ENCODE data around the gene DLGAP5. TPM values are rescaled to one million over a fixed set of nuclear protein-coding genes. Genes with fewer than 3 reads are reported as not detected.

DLGAP5 gene
- polyA plus RNA-seq, 1 donor (not counting 4 experiments of a cell fraction or from before 2014, with no cell fraction given) = 15.3 TPM

DNA sequence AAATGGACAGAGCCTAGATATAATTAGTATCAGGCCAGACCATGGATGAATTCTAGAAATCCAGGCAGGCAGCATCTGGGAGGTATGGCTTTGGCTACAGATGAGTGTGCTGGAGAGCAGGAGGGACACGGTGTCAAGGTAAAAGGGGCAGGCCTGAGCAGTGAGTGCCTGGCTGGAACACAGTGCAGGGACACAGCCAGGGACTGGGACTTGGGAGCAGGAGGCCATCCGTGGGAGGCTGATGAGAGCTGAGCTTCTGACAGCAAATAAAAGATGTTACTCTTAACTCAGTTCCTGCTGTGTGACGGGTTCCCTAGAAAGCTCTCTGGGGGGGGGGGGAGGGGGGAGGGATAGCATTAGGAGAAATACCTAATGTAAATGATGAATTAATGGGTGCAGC lies 75.9 kb downstream of the DLGAP5 start:
- no peaks in the 10 kb centered on the region for H3K9me3 ChIP-seq (ENCODE audit: control insufficient read depth, low read depth, low read length)
- H3K4me2 ChIP-seq (ENCODE audit: control insufficient read depth, extremely low read depth, insufficient read depth, low read depth, low read length) = no peak overlapping the region
- peaks cover 13% of the 10 kb centered on the region for H3K4me1 ChIP-seq (ENCODE audit: control insufficient read depth, extremely low read depth, insufficient read depth, low read length)
- no peaks in the 10 kb centered on the region for H3K9me1 ChIP-seq (ENCODE audit: control insufficient read depth, extremely low read depth, insufficient read depth, low read length)
- no peak overlapping the region for H3K27ac ChIP-seq (ENCODE audit: control insufficient read depth, insufficient read depth, low read length)
- dilution Hi-C loops (cut with MboI; ENCODE audit: extremely low pct_ligation_motif_present, low sequenced_read_pairs) = no loop called here
- no peak for TF ChIP-seq EZH2 (IDR thresholded peaks at IDR 0.05; ENCODE audit: low read length)
- TF ChIP-seq CTCF (optimal IDR thresholded peaks at IDR 0.05 in 1 of 3, IDR thresholded peaks at IDR 0.05 in 1 of 3, conservative IDR thresholded peaks at IDR 0.05 in 1 of 3; ENCODE audit: extremely low read depth in 1 of 3, insufficient read depth in 2 of 3, low read length in 3 of 3) = no peak
- no peaks in the 10 kb centered on the region for H4K20me1 ChIP-seq (ENCODE audit: control insufficient read depth, extremely low read depth, insufficient read depth, low read length)
- no peaks in the 10 kb centered on the region for H3K79me2 ChIP-seq (ENCODE audit: control insufficient read depth, insufficient read depth, low read length)
- no peak overlapping the region for H3K9ac ChIP-seq (ENCODE audit: control insufficient read depth, extremely low read depth, insufficient read depth, low read length)
- FAIRE-seq = no peak
- H3K27me3 ChIP-seq (ENCODE audit: control insufficient read depth, extremely low read depth, insufficient read depth, low read length) = no peaks in the 10 kb centered on the region
- no peak for DNase-seq (ENCODE audit: low read depth, low spot score)
- no peak overlapping the region for H2AFZ ChIP-seq (ENCODE audit: control insufficient read depth, low read length)
- no peak overlapping the region for H3K4me3 ChIP-seq (ENCODE audit: control insufficient read depth in 2 of 3, extremely low read depth in 1 of 3, insufficient read depth in 2 of 3, low read depth in 1 of 3, low read length in 3 of 3)
- H3K36me3 ChIP-seq (ENCODE audit: control insufficient read depth in 2 of 2, extremely low read depth in 1 of 2, insufficient read depth in 2 of 2, low read length in 2 of 2) = no peaks in the 10 kb centered on the region

GRCh38 chr14:55114720-55115119 lies 76.7 kb downstream of the DLGAP5 start:
- H3K36me3 ChIP-seq (ENCODE audit: control insufficient read depth in 2 of 2, extremely low read depth in 1 of 2, insufficient read depth in 2 of 2, low read length in 2 of 2) = no peaks in the 10 kb centered on the region
- dilution Hi-C loops (cut with MboI; ENCODE audit: extremely low pct_ligation_motif_present, low sequenced_read_pairs) = no loop called here
- no peaks in the 10 kb centered on the region for H4K20me1 ChIP-seq (ENCODE audit: control insufficient read depth, extremely low read depth, insufficient read depth, low read length)
- no peak for TF ChIP-seq CTCF (optimal IDR thresholded peaks at IDR 0.05 in 1 of 3, IDR thresholded peaks at IDR 0.05 in 1 of 3, conservative IDR thresholded peaks at IDR 0.05 in 1 of 3; ENCODE audit: extremely low read depth in 1 of 3, insufficient read depth in 2 of 3, low read length in 3 of 3)
- TF ChIP-seq EZH2 (IDR thresholded peaks at IDR 0.05; ENCODE audit: low read length) = no peak
- H3K9ac ChIP-seq (ENCODE audit: control insufficient read depth, extremely low read depth, insufficient read depth, low read length) = no peak overlapping the region
- H3K27me3 ChIP-seq (ENCODE audit: control insufficient read depth, extremely low read depth, insufficient read depth, low read length) = no peaks in the 10 kb centered on the region
- no peaks in the 10 kb centered on the region for H3K9me1 ChIP-seq (ENCODE audit: control insufficient read depth, extremely low read depth, insufficient read depth, low read length)
- H3K27ac ChIP-seq (ENCODE audit: control insufficient read depth, insufficient read depth, low read length) = no peak overlapping the region
- no peaks in the 10 kb centered on the region for H3K79me2 ChIP-seq (ENCODE audit: control insufficient read depth, insufficient read depth, low read length)
- no peak overlapping the region for H2AFZ ChIP-seq (ENCODE audit: control insufficient read depth, low read length)
- no peaks in the 10 kb centered on the region for H3K9me3 ChIP-seq (ENCODE audit: control insufficient read depth, low read depth, low read length)
- H3K4me2 ChIP-seq (ENCODE audit: control insufficient read depth, extremely low read depth, insufficient read depth, low read depth, low read length) = no peak overlapping the region
- no peak overlapping the region for H3K4me3 ChIP-seq (ENCODE audit: control insufficient read depth in 2 of 3, extremely low read depth in 1 of 3, insufficient read depth in 2 of 3, low read depth in 1 of 3, low read length in 3 of 3)
- peaks cover 13% of the 10 kb centered on the region for H3K4me1 ChIP-seq (ENCODE audit: control insufficient read depth, extremely low read depth, insufficient read depth, low read length)
- FAIRE-seq (no peak), DNase-seq (ENCODE audit: low read depth, low spot score) (no peak)
